HG02642 (cell line): ENCODE results near the gene B3GALT5.

Experiments
- ATAC-seq: cut with Tn5 transposase; IDR thresholded peaks from one replicate; pipeline ENCODE4 v1.9.1; 2021; ENCODE audit warnings: mild to moderate bottlenecking; ENCODE audit not compliant: unreplicated experiment, poor library complexity

Gene B3GALT5

DNA sequence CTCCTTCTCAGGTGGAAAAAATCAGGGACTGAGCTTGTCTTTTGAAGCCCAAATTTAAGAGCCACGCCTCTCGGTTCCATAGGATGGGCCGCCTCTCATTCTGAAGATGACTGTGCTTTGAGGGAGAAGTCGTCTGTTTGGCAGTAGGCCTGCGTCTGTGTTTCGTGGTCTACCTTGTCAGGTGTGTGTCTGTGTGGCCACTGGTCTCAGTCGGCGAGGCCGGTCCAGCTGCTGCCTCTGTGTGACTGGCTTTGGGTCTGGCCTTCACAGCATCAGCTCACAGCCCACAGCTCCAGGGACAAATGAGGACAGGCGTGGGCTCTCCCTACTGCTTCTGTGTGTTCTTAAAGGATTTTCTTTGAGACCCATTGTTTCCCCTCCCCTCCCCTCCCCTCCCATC, 50.3 kb downstream of the B3GALT5 start:
- ATAC-seq, result no peak

DNA sequence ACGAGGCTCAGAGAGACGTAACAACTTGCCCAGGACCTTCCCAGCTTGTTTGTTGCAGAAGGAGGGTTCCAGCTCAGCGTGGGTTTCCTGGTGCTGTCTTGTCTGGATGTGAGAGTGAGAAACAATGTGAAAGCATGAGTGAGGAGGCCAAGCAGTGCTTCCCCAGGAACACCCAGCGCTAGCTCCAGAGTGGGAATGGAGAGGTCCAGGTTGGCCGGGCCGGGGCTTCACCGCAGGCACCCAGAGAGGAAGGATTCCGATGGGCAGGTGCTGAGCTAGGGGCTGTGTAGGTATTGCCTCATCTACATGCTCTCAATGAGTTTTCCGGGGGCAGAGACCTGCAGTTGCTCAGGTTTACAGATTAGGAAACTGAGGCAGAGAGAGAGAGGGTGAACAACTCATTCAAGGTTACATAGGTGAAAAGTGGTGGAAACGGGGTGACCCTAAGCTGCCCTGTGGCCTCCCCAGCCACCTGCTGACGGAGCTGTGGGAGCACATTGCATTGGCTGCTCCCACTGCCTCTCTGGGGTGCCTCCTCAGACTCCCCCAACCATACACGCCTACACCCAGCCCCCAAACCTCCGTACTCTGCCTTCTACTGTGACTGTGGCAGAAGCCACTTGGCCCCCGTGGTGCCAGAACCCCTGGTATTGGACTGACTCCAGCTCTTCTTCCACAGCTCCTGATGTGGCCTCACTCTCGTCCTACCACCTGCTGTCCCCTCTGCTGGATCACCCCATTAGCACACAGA, 51.2 kb downstream of the B3GALT5 start:
- no peak for ATAC-seq

DNA sequence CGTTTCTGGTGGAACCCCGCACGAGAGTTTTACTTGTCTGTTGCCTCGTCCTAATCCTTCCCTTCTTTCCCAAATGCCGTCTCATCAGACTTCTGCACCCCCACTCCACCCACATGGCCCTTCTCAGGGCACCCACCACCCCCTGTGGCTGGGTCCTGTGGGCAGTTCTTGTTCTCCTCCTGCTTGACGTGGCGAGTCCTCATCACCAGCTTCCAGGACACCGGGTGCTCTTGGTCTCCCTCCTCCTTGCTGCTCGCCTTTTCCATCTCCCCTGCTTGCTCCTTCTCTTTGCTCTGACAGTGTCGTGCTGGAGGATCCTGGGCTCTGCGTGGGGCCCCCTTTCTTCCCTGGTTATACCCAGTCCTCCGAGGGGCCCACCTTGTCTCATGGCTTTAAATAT, 51.8 kb downstream of the B3GALT5 start:
- ATAC-seq, result no peak

DNA sequence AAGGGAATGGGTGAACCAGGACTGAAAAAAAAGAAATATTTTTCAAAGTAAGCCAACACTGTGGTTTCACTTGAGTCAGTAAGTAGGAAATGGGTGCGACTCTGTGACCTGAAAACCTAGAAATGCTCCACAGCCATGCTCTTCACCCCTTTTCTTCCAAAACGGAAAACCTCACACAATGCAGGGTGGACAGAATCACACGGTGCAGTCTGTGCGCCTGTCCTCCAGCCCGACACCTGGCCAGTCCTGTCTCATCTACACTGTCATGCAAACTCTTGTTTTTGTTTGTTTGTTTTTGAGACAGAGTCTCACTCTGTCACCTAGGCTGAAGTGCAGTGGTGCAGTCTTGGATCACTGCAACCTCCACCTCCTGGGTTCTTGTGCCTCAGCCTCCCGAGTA, 53.3 kb downstream of the B3GALT5 start:
- no peak for ATAC-seq

DNA sequence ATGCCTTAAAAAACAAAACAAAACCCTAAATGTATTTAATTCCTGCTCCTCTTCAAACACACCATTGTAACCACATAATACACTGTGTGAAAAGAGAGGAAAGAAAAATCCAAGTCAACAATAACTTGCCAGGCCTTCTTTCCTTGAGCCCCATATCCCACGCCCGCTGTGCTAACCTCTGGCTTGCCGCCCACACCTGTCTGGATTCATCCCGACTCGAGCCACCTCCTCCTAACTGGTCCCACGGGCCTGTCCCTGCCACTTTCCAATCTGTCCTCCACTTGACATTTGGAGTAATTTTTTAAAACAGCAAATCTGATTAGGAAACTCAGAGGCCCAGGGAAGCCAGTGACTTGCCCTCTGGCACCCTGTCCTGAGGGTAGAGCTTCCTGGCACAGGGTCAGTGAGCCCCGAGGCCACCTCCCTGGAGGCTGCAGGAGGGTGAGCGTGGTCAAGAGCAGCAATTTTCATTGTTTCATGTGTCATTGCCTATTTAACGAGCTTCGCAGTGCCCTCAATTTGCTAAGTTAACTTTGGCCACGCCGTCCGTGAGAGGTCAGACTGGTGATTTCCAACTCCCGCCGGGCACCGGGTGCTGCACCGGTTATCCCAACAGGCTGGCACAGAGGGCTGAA, 54.1 kb downstream of the B3GALT5 start:
- no peak for ATAC-seq

DNA sequence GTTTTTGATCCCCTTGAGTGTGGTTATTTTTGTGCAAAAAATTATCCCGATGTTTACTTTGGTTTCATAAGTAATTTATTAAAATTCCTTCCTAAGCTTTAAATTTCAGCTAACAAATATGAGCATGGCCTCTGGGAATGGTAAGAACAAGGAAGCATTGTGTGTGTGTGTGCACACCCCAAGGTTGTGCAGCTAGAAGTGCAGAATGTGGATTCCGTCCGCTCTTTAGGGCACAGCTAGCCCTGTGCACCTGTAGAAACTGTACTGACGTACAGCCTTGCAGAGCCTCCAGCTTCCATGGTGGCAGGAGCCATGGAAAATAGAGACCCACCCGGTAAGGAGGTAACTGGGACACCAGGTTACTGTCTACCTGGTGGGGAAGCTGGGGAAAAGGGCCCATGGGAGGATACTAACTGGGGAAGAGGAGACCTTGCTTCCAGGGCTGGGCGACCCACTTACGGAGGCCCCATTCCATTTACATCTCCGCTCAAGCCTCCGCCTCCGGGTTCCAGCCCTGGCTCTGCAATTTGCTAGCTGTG, 54.7 kb downstream of the B3GALT5 start:
- no peak for ATAC-seq

DNA sequence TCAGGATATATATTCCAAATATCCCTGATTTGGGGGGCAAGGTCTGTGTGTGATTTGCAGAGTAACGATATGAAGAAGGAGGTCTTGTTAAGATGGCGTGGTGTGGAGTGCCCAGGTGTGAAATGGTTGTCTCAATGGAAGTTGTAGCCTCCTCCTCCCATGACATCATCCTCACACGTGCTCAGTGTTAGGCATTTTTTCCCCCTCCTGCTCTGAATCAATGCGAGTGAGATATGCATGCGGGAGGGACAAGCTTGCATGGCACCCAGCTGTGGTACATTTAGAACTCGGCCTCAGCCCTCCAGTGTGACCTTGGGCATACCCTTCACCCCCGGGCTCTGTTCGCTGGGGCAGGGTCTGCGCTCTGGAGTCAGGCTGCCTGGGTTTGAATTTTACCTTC, 55.6 kb downstream of the B3GALT5 start:
- no peak for ATAC-seq

DNA sequence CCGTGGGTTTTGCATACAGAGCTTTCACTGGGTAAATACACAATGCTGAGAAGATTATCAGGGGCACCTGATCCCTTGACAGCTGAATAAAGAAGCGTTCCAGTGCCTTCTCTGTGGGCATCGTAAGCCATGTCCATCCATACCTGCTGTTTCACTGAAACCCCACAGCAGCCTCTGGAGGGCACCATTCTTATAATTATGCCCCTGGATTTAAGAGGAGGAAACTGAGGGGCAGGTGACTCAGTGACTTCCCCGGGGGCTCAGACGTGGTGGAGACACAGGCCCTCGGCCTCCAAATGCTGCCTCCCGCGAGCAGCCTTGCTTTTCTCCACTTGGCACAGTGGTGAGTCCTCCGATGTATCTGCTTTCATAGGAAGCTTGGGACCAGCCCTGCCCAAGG, 56.7 kb downstream of the B3GALT5 start:
- no peak for ATAC-seq

DNA sequence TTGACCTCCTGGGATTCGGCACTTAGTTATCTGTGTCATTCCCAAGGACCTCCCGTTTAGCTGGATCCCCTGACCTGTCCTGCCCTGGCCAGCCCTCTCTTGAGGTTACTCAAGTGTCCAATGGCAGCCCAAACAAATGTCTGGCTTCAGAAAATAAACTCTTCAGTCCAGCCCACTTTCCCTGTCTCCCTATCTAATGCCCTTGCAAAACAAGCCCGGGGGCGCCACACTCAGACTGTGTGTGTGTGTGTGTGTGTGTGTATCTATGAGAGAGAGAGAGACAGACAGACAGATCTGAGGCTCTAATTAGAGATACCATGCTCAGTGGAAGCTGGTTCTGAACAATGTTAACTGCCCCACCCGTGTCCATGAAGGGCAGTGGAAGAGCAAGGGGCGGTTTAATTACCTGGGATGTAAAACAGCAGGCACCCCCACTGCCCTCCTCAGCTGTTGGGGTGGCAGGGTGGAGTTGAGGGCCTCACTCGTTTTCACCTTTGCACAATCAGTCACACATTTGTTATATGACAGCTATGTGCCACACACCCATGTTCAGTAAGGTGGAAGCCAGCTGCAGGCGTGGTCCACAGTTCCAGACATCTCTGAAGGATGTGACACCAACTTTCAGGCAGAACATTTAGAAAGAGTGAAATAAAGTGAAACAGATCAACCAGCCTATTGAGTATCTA, 57.4 kb downstream of the B3GALT5 start:
- ATAC-seq, result no peak

DNA sequence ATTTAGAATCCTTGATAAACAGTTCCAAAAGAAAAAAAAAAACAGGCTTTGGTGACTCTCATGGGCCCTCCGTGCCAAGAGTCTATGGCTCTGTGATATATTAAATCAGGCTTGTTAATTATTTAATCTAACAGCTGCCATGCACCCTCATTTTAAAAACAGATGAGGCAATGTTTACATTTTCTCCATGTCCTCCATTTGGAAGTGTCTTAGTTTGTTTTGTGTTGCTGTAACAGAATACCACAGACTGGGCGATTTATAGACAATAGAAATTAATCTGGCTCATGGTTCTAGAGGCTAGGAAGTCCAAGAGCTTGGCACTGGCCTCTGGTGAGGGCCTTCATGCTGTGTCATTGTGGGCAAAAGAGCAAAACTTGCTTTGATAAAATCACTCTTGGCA, 58.0 kb downstream of the B3GALT5 start:
- ATAC-seq, result no peak

DNA sequence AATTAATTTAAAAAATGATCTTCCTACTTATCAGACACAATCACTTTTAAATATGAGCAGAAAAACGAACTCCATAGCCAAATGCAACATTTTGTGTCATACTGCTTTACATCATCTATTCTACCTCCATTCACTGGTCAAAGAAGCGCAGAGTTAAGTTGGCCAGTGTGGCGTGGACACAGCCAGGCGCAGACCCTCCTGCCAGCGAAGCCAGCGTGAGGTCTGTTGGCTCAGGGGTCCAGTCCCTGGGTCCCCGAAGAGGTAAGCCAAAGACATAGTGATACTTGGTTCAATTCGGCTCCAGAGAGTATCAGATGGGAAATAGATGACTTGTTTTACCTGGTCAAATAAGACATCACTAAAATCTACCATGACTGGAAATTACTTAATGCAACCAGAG, 59.2 kb downstream of the B3GALT5 start:
- ATAC-seq, result no peak

DNA sequence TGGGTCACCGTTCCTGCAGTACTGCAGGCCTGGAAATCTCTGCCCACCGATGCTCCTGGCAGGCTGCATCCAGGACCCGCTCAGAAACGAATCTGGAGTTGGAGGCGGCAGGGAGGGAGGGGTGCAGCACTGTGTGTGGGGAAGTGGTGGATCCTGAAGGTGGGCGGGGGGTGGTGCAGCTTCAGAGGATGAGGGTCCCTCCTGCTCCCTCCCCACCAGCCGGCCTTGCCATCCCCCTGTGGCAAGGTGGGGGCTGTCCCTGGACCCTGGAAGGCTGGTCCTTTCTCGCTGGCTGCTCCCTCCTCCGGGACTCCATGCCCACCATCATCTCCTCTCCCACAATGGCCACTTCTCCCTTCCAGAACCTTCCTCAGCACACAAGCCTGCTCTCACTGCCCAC, 60.4 kb downstream of the B3GALT5 start:
- ATAC-seq, result no peak

DNA sequence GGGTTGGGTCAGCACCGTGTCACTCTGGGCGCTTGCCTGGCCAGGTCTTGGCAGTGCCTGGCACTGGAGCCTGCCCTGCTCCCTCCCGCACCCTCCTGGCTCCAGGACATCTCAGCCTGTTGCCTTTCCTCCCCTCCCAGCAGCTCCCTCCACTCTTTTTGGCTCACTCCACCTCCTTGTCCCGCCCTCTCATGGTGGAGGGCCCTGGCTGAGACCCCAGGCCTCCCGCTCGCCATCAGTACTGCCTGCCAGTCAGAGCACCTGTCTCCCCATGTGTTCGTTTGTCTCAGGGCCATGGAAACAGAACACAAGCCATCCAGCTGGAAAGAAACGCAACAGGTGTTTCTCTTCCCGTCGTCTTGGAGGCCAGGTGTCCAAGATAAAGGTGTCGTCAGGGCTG, 61.0 kb downstream of the B3GALT5 start:
- ATAC-seq, result no peak

DNA sequence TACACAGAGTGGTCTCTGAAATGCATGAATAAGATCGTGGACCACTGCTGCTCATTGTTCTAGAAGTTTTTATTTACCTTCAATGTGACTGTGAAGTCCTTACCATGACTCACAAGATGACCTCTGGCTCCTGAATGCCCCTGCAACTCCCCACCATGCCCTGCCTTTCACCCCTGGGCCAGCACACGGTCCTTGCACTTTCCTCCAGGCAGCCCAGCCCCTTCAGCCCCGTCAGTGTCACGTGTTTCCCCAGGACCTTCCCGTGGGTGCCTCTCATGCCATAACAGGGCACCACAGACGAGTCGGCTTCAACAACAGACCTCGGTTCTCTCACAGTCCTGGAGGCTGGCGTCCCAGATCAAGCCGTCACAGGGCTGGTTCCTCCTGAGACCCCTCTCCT, 62.1 kb downstream of the B3GALT5 start:
- ATAC-seq, result no peak

DNA sequence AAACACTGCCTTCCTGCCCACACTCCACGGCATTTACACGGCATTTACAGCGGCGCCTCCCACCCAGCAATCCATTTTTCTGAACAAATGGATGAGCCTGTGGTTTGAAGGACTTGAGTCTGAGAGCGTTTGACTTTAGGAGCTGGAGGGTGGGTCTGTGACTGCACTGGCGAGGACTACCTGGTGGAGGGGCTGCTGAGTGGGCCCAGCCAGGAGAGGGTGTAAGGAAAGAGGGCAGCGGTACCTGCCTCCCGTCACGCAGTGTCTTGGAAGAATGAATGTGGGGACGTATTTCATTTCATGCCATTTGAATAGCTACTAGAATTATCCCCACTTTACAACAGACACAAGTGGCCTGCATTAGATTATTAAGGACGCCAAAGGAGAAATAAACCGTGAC, 62.9 kb downstream of the B3GALT5 start:
- no peak for ATAC-seq

DNA sequence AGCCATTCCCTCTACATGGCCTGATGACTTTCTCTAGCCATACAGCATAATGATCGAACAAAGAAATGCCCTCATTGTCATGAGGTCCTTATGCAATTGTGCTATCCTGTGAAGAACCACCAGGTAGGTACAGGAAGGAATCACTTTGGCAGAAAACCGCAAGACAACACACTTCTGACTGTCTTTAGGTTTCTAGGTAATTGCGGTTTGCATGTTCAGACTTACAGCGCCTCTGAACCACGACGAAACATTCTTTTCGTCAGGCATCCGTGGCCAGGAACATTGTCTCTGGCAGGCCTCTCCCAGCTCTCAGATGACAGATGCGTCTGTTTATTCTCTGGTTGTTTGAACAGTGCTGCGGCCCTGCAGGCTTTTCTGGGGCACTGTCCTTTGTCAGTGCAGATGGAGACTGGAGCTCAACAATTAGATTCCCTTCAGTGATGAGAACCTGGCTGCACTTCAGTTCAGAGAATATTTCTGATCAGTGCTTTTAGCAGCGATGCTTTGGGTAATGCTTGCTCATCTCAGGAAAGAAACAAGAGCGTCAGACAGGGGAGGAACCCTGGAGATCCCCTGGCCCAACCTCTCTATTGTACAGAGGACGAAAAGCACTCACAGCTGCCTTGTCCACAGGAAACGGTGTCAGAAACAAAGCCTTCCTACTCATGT, 63.4 kb downstream of the B3GALT5 start:
- ATAC-seq, result peak; percentile 44

DNA sequence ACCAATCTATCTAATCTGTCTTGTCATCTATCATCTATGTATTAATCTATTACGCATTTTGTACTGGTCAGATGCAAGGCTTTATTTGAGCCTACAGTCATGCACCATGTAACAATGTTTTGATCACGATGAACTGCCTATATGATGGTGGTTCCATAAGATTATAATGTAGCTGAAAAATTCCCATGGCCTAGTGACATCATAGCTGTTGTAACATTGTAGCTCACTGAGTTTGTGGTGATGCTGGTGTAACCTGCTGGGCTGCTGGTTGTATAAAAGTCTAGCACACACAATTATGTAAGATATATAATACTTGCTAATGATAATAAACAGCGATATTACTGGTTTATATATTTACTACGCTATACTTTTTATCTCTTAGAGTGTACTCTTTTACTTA, 67.5 kb downstream of the B3GALT5 start:
- no peak for ATAC-seq

DNA sequence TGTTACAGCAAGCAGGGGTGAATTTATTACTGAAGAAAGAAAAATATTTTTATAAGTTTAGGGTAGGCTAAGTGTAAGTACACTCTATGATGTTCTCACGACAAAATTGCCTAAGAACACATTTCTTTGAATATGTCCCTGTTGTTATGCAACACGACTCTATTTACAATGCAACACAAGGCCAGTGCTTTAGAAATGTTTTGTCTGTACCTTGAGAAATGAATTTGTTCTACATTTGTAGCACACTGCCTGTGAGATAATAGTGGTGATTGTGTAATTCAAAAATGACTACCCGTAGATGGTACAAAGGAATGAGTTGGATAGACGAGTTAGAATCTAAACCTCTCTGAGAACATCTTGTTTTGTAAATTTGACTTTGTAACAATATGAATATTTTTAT, 68.5 kb downstream of the B3GALT5 start:
- no peak for ATAC-seq

DNA sequence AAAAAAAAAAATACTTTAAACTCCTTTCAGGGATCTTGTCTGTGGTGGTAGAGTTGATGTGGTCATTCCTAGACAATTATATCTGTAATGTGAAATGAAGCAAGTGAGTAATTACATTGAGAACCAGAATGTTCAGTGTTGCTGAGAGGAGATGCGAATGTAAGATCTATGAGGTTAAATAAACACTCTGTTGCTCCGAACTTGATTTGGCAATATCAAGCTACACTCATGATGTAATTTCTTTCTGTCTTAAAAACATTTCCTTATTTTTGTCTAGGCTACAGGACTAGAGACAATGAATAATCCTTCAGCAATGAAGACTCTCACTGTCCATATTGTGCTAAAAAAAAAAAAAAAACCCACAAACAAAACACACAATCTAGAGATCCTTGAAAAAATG, 69.1 kb downstream of the B3GALT5 start:
- ATAC-seq, result no peak

DNA sequence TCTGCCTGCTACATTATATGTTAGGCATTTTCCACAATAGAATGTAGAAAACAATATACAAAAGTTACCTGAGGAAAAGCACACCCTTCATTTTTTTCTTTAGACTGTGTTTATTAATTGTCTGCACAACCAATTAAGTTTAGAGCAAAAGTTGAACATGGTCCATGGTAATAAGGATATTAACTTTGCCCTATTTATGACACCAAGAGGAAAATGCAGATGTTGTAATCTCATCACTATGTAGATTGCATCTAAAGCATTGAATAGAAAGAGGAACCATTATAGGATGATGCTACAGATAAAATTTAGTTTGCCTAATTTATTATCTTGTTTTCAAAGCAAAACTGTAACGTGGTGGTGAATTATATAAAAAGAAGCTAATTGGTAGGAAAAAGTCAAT, 72.5 kb downstream of the B3GALT5 start:
- ATAC-seq, result no peak

DNA sequence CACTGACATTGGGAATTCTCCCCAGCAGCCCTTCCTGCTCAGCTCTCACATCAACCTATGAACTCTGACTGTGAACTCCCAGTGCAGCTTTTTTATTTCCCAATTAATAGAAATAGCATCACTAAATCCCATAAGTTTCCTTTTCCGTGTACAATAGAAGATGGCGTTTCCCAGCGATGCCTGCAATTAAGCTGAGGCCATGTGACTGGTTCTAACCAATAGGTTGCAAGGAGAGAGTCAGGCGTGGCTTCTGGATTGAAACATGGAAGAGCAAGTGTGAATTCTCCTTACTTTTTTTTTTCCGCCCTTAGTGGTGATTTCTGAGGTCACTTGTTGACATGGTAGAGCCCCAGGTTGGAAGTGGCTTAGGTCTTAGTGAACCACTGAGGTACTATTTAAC, 73.3 kb downstream of the B3GALT5 start:
- ATAC-seq, result no peak
